ENCODE measurements around the gene TRIM52. TPM values are rescaled to one million over a fixed set of nuclear protein-coding genes. Genes with fewer than 3 reads are reported as not detected.
A peak's percentile ranks its signal among the peaks of the same experiment; 100 is the strongest.

The TRIM52 gene
- total and polyA plus RNA-seq, 9 of the 15 experiments (the other 6 are each of a cell fraction or from before 2014, with no cell fraction given), result 3.3 to 21.9 (median 13.5) TPM

DNA sequence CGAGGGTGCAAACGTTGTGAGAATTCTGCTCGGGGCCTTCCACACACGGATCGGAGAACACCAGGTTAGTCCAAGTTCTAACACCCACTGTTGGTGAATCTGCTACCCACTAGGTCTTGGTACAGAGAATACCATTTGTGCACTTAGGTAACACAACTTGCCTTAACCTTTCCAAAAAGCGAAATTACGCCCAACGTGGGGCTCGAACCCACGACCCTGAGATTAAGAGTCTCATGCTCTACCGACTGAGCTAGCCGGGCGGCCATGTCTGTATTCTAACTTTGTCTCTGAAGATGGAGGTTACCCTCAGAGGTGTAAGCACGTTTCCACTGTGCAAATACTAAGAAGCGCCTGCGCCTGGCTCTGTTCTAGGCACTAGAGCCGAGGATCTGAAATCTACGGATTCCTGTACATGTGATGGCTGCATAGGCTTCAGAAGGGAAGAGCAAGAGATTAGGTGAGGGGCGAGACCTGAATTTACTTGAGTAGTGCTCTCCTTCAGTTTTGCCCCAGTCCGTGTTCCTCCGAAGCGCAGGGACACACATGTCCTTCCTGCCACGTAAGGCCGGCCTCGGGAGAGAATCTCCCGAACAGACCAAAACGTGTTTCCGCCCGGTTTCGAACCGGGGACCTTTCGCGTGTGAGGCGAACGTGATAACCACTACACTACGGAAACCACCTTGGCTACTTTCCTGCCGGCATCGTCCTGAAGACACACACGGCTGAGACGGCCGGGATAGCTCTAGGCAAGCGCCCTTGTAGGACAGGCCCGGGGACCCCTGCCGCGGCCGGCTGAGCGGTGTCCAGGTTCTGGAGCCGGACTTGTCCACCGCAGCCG lies 38.9 kb downstream of the TRIM52 start (continued):
- TF ChIP-seq ZNF140 (CRISPR knock-in tag; IDR thresholded peaks at IDR 0.05) (no peak), CBX1 (IDR thresholded peaks at IDR 0.05; ENCODE audit: low read depth) (0 out of 2 replicates have a peak, but pooled peaks have one; percentile 78), PRMT5 (CRISPR knock-in tag; IDR thresholded peaks at IDR 0.05) (no peak), PTBP1 (IDR thresholded peaks at IDR 0.05; ENCODE audit: low read depth, low read length) (0 out of 2 replicates have a peak, but pooled peaks have one; percentile 59), NFATC3 (IDR thresholded peaks at IDR 0.05) (0 out of 2 replicates have a peak, but pooled peaks have one; percentile 30), SMAD4 (CRISPR knock-in tag; conservative IDR thresholded peaks at IDR 0.05) (peak; percentile 35; the same call in 1 of the 2 replicates), FOXK2 (conservative IDR thresholded peaks at IDR 0.05 in 1 of 2, IDR thresholded peaks at IDR 0.05 in 1 of 2; ENCODE audit: low read depth in 2 of 2) (peak; percentile 53 to 81), ILF3 (IDR thresholded peaks at IDR 0.05; ENCODE audit: borderline replicate concordance) (peak; percentile 42), ZNF445 (CRISPR knock-in tag; IDR thresholded peaks at IDR 0.05; ENCODE audit: low read depth) (no peak), JUNB (CRISPR knock-in tag; conservative IDR thresholded peaks at IDR 0.05) (no peak), MYC (IDR thresholded peaks at IDR 0.05; ENCODE audit: low read depth, low read length) (peak; percentile 73; the same call in 1 of the 2 replicates), MYC (CRISPR knock-in tag; IDR thresholded peaks at IDR 0.05; ENCODE audit: borderline replicate concordance, low read depth) (no peak), KLF1 (tag; IDR thresholded peaks at IDR 0.05) (peak; percentile 37; the same call in 1 of the 2 replicates), NBN (IDR thresholded peaks at IDR 0.05; ENCODE audit: low read depth) (peak; percentile 77)
- TF ChIP-seq, protein P1, sequence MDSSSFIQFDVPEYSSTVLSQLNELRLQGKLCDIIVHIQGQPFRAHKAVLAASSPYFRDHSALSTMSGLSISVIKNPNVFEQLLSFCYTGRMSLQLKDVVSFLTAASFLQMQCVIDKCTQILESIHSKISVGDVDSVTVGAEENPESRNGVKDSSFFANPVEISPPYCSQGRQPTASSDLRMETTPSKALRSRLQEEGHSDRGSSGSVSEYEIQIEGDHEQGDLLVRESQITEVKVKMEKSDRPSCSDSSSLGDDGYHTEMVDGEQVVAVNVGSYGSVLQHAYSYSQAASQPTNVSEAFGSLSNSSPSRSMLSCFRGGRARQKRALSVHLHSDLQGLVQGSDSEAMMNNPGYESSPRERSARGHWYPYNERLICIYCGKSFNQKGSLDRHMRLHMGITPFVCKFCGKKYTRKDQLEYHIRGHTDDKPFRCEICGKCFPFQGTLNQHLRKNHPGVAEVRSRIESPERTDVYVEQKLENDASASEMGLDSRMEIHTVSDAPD (CRISPR knock-in tag; IDR thresholded peaks at IDR 0.05), result no peak
- TF ChIP-seq, protein P2, sequence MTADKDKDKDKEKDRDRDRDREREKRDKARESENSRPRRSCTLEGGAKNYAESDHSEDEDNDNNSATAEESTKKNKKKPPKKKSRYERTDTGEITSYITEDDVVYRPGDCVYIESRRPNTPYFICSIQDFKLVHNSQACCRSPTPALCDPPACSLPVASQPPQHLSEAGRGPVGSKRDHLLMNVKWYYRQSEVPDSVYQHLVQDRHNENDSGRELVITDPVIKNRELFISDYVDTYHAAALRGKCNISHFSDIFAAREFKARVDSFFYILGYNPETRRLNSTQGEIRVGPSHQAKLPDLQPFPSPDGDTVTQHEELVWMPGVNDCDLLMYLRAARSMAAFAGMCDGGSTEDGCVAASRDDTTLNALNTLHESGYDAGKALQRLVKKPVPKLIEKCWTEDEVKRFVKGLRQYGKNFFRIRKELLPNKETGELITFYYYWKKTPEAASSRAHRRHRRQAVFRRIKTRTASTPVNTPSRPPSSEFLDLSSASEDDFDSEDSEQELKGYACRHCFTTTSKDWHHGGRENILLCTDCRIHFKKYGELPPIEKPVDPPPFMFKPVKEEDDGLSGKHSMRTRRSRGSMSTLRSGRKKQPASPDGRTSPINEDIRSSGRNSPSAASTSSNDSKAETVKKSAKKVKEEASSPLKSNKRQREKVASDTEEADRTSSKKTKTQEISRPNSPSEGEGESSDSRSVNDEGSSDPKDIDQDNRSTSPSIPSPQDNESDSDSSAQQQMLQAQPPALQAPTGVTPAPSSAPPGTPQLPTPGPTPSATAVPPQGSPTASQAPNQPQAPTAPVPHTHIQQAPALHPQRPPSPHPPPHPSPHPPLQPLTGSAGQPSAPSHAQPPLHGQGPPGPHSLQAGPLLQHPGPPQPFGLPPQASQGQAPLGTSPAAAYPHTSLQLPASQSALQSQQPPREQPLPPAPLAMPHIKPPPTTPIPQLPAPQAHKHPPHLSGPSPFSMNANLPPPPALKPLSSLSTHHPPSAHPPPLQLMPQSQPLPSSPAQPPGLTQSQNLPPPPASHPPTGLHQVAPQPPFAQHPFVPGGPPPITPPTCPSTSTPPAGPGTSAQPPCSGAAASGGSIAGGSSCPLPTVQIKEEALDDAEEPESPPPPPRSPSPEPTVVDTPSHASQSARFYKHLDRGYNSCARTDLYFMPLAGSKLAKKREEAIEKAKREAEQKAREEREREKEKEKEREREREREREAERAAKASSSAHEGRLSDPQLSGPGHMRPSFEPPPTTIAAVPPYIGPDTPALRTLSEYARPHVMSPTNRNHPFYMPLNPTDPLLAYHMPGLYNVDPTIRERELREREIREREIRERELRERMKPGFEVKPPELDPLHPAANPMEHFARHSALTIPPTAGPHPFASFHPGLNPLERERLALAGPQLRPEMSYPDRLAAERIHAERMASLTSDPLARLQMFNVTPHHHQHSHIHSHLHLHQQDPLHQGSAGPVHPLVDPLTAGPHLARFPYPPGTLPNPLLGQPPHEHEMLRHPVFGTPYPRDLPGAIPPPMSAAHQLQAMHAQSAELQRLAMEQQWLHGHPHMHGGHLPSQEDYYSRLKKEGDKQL (CRISPR knock-in tag; IDR thresholded peaks at IDR 0.05; ENCODE audit: borderline replicate concordance), result no peak
- TF ChIP-seq, protein P3, sequence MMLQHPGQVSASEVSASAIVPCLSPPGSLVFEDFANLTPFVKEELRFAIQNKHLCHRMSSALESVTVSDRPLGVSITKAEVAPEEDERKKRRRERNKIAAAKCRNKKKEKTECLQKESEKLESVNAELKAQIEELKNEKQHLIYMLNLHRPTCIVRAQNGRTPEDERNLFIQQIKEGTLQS (IDR thresholded peaks at IDR 0.05), result peak; percentile 41; the same call in 1 of the 2 replicates
- TF ChIP-seq, protein P3 (CRISPR knock-in tag; conservative IDR thresholded peaks at IDR 0.05), result peak; percentile 92; the same call in 1 of the 2 replicates
